Anterior cingulate cortex (tissue), 58 donors: ENCODE measurements around the gene NEK7.
"Not testable (repeated sequence)": the region's sequence is repeated elsewhere in the genome, so short reads cannot be mapped to it uniquely, and the experiment has no call there.

Source experiments
- DNase-seq, 58 donors: peaks; one replicate each; lab custom pipeline; 2025; lab: John Stamatoyannopoulos, UW

The NEK7 gene

GRCh38 chr1:198167436-198167934 lies 10.7 kb downstream of the NEK7 start:
- DNase-seq, result no peak

DNA sequence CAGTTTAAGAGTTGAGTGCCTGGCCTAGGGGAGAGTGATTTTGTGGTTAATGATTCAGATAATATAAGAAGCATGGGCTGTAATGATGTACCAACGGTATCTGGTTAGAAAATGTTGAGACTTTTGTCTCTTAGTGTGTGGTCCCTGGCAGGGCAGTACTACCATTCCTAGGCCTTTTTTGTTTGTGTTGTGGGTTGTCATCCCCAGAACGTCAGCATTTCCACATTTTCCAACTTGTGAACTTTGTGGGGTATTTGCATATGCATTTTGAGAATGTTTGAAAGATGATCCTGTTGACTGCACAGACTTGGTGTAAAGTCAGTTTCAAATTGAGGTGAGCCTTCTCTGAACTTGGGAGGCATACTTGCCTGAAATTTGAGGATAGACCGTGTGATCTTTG lies 11.4 kb downstream of the NEK7 start:
- DNase-seq, result no peak

GRCh38 chr1:198169672-198170071 lies 12.9 kb downstream of the NEK7 start:
- DNase-seq, result no peak

DNA sequence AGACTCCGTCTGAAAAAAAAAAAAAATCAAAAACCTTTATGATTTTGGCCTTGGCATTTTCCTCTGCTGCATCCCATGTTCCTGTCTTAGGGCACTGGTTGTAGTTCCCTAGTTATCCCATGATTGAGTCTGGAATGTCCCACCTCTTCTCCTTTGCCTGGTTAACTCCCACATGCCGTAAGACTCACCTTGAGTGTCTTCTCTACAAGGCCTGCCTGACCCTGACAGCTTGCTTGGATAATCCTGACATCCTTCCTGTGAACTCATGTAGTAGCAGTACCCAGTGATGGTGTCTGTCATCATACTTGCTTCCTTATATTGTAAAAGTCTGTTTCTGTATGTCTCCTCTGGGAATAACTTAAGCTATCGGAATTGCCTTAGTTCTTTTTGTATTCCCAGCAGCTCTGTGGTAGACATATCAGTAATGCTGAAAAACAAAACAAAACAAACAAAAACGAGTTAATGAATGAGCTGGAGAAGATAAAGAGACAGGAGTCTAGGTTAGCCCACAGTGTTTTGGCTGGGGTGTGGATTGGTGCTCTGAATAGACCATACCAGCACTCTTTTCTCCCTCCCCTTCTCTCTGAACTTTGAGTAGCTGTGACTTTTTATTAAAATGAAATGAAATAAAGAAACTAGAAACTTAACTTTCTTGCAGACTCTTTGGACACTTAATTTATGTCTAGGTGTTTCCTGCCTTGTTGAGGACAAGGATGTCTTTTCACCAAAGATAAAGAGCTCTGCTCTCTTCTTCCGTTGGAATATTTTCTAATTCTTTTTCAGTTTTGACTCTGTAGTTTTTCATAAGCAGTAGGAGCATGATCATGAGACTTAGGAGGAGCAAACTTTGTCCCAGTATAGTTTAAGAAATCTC lies 15.1 kb downstream of the NEK7 start:
- no peak for DNase-seq

GRCh38 chr1:198173832-198174231 lies 17.0 kb downstream of the NEK7 start:
- no peak for DNase-seq

DNA sequence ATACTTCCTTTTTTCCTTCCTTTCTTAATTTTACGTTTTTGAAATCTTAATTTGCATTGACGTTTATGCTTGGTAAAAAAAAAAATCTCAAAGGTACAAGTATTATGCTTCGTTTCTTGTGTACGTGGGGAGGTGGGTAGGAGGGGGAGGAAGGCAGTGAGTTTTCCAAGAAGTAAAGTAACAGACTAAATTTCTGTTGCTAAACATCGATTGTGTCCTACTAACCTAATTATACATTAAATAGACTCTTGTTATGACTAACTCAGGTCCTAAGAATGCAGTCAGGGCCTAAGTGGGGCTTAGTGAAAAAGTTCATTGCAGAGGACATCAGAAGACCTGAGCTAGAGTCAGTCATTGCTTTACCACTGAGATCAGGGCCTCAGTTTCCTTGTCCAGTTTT lies 17.5 kb downstream of the NEK7 start:
- DNase-seq, result no peak

DNA sequence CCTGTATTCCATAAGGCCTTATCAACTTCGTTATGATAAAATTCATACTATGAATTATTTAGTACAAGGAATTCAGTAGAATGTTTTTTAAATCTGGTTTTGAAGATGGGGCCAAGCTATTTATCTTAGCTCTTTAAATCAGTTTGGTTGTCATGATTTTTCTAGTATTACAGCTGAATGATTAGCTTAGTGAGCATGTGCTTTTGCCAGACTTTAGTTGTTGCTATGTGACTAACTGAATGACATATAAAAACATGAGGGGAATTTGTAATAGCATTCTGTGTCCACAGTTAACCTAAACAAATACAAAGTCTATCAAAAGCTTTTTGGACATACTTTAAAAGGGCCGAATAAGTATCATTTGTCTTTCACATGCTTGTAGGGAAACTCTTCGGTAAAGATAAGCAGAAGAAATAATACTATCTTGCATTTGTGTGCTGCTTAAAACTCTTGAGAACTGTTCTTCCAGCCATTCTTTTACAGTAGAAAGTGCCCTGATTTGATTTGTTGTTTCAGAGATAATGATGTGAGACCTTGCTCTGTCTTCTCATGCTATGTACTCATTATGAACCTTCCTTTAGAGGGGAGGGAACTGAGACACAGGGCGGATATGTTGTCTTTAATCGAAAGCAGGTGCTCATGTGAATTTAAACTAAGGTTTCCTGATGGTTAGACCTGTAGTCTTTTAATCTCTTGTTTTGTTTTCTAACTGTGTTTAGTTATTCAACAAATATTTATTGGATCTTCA lies 18.8 kb downstream of the NEK7 start:
- DNase-seq, result no peak

DNA sequence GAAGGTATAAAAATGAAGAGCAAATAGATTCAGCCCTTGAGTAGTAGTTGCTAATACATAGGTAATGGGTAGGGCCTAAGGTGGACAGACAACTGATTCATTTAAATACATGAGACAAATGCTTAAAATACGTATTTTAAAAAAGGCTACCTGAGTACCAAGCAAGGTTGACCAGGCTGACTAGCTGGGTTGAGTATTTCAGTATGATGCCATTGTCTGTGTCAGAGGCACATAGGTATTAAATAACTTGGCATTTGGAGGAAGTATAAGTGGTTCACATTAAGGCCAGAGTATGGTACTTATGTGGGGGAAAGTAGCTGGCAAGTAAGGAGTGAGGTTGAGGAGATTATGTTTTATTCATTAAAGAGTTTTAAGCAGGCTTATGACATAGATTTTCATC lies 19.4 kb downstream of the NEK7 start:
- DNase-seq, result no peak

DNA sequence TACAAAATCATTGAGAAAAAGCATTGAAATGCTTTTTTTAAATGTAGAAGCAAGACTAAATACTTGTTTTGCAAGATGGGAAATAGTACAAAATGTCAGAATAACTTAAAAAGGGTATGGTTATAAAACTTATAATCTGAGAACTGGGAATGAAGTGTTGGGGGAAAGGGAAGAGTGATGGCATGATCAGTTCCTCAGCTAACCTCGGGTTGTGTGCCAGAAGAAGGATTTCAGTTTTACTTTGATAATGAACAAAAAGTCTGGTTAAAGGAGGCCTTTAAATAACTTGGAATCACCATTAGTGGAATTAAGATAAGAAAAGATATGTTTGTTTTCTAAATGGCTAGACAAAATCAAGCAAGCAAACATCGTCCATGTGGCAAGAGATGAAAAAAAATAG lies 20.7 kb downstream of the NEK7 start:
- no peak for DNase-seq

GRCh38 chr1:198178615-198179014 lies 21.8 kb downstream of the NEK7 start:
- no peak for DNase-seq

- no peak for DNase-seq
Measured at GRCh38 chr1:198179556-198179981, 22.8 kb downstream of the NEK7 start.

DNA sequence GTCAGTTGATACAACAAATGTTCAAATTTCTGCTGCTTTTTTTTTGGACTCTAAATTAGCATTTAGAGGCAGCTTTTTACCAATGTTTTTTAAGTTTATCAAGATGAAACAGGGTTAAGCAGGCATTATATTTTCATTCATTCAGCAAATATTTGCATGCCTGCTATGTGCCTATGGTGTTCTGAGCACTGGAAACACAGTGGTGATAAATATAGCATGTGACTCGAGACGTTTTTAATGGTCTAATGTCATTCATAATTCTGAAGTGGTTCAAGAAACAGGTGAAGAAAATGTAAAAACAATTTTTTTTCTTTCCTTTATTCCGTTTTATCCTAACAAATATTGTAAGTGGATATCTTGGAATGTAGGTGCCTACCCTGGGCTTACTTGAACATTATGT lies 26.8 kb downstream of the NEK7 start:
- no peak for DNase-seq

DNA sequence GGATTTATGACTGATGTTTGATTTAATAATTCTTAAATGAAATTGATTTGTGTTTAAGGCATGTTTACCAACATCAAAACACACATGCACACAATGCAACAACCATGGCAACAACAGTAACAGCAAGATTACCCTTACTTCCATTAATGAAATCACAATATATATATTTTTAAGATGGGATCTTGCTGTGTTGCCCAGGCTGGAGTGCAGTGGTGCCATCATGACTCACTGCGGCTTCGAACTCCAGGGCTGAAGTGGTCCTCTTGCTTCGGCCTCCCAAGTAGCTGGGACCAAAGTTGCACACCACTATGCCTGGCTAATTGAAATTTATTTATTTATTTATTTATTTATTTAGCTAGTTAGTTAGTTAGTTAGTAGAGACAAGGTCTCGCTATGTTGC lies 27.7 kb downstream of the NEK7 start:
- DNase-seq, result no peak

GRCh38 chr1:198185146-198185545 lies 28.3 kb downstream of the NEK7 start:
- DNase-seq, result no peak

GRCh38 chr1:198185759-198186158 lies 29.0 kb downstream of the NEK7 start:
- no peak for DNase-seq

DNA sequence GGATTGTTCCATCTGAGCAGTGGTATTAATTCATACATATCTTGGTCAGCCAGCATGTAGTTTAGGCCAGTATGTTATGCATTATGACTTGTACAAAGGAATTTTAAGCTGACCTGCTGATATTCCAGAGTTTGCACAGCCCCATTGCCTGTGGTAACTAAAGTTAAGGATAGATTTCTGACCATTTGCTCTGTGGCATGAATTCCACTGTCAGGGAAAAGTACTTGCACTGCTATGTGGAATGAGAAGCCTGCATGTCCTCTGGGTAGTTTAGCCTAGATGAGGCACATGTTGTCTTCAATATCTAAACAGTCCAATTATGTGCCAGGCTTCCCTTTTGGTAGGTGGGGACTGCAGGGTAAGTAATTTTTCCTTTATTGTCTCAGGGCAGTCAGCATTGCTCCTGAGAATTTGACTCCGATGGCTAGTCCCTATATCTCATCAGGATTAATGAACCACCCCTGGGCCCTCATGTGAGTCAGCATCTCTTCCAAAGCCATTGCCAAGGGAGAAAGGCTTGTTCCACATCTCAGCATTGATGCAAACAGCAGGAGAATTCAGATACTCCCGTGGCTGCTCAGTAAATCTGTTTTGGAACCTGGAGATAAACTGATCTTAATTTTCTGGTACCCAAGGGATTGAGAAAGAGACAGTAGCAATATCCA lies 30.2 kb downstream of the NEK7 start:
- no peak for DNase-seq

DNA sequence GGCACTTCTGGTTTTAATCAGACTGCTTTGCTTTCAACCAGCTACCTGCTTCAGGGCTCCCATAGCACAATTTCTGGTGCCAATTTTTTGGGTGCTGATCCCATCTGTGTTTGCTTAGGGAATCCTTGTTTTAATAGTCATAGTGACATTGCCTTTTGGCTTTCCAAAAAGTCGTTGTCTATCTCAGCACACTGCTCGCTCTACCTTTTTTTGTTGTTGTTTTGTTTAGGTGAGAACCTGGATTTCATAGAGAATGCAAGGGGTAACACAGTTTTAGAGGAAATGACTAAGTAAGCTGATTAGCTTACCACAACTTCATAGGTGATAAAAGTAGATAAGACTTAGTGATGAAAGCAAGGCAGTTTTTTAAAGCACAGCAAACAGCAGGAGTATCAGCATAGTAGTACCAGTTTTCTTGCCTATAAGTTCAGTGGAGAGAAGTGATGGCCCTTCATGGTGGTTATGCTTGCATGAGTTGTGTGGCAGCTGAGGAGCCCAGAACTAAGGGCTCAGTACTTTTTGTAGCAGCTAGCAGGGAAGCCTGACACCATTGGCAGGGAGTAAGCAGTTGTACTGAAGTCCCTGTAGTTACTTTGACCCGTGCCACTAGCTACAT lies 31.3 kb downstream of the NEK7 start:
- no peak for DNase-seq

DNA sequence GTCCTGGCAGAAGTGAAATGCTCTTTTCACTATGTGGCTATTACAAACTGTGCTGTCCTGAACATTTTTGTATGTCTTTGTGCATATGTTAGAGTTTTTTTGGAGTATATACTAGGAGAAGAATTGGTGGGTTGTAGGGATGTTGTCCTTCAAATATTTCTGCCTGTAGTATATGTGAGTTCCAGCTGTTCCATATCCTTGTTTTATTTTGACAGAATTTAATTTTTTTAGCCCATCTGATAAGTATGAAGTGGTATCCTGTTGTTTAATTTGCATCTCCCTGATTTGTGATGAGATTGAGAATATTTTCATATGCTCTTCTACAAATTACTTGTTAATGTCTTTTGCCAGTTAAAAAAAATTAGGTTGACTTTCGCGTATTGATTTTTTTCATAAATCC lies 34.3 kb downstream of the NEK7 start:
- no peak for DNase-seq

DNA sequence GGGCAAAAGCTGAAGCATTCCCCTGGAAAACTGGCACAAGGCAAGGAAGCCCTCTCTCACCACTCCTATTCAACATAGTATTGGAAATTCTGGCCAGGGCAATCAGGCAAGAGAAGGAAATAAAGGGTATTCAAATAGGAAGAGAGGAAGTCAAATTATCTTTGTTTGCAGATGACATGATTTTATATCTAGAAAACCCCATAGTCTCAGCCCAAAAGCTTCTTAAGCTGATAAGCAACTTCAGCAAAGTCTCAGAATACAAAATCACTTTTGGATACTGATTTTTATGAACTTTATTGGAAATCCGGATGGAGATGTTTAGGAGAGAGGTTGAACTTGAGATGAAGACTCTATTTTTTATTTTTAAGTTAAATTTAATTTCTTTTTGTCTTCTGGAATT lies 37.1 kb downstream of the NEK7 start:
- not testable (repeated sequence) for DNase-seq

GRCh38 chr1:198196630-198197029 lies 39.8 kb downstream of the NEK7 start:
- no peak for DNase-seq

DNA sequence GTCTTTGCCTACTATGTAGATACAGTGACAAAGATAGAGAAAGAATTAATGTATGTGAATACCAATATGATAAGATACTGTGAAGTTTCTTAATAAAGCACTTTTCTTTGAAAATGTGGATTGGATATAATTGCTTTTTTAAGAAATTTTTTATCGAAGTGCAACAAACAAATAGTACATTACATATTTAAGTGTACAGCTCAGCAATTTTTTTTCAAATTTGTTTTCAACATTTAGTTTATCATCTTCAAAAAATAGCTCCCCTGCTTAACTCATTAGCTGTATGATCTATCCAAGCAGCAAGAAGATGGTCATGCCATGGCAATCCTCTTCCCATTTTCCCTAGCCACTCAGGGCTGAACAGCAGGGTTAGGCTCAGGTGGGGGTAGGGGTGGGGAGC lies 40.5 kb downstream of the NEK7 start:
- DNase-seq, result no peak
